ENCODE data around the gene CPPED1. TPM values are rescaled to one million over a fixed set of nuclear protein-coding genes. Genes with fewer than 3 reads are reported as not detected.

The CPPED1 gene
- total RNA-seq, 1 donor from 2014 or later: 17.8 TPM

DNA sequence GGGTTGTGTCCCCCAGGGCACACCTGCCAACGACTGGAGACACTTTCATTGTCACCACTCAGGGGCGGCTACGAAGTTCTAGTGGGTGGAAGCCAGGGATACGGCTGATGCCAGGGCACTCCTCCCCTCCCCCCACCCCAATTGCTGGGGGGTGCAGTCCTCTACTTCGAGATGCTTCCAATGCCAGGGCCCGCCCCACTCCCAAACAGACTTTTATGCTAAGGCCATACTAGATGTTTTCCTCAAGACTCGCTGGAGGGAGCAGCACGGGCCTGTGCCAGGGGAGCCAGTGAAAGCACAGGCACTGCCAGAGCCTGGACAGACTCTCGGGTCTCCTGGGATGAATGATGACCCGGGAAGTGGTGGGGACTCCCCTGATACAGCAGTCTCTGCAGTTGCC, 178.0 kb downstream of the CPPED1 start:
- no peak for DNase-seq (ENCODE audit: extremely low spot score, unreplicated experiment)
- TF ChIP-seq, protein P1, sequence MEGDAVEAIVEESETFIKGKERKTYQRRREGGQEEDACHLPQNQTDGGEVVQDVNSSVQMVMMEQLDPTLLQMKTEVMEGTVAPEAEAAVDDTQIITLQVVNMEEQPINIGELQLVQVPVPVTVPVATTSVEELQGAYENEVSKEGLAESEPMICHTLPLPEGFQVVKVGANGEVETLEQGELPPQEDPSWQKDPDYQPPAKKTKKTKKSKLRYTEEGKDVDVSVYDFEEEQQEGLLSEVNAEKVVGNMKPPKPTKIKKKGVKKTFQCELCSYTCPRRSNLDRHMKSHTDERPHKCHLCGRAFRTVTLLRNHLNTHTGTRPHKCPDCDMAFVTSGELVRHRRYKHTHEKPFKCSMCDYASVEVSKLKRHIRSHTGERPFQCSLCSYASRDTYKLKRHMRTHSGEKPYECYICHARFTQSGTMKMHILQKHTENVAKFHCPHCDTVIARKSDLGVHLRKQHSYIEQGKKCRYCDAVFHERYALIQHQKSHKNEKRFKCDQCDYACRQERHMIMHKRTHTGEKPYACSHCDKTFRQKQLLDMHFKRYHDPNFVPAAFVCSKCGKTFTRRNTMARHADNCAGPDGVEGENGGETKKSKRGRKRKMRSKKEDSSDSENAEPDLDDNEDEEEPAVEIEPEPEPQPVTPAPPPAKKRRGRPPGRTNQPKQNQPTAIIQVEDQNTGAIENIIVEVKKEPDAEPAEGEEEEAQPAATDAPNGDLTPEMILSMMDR (IDR thresholded peaks at IDR 0.05): no peak
- Mint-ChIP-seq H3K9me3 (ENCODE audit: unreplicated experiment) (no peaks in the 10 kb centered on the region), H3K4me1 (ENCODE audit: unreplicated experiment) (no peaks in the 10 kb centered on the region), H3K36me3 (ENCODE audit: unreplicated experiment) (no peaks in the 10 kb centered on the region), H3K27ac (ENCODE audit: unreplicated experiment) (no peak overlapping the region), H3K27me3 (ENCODE audit: unreplicated experiment) (peaks cover 14% of the 10 kb centered on the region), H3K4me3 (ENCODE audit: unreplicated experiment) (no peak overlapping the region)

GRCh38 chr16:12625068-12625467, 178.6 kb downstream of the CPPED1 start:
- no peak for DNase-seq (ENCODE audit: extremely low spot score, unreplicated experiment)
- no peak overlapping the region for H3K4me3 Mint-ChIP-seq (ENCODE audit: unreplicated experiment)
- TF ChIP-seq, protein P1 (IDR thresholded peaks at IDR 0.05): no peak
- H3K27ac Mint-ChIP-seq (ENCODE audit: unreplicated experiment): no peak overlapping the region
- H3K9me3 Mint-ChIP-seq (ENCODE audit: unreplicated experiment): no peaks in the 10 kb centered on the region
- no peaks in the 10 kb centered on the region for H3K36me3 Mint-ChIP-seq (ENCODE audit: unreplicated experiment)
- H3K27me3 Mint-ChIP-seq (ENCODE audit: unreplicated experiment): peaks cover 10% of the 10 kb centered on the region
- H3K4me1 Mint-ChIP-seq (ENCODE audit: unreplicated experiment): peaks cover 3% of the 10 kb centered on the region

- Mint-ChIP-seq H3K4me3 (ENCODE audit: unreplicated experiment) (no peak overlapping the region), H3K4me1 (ENCODE audit: unreplicated experiment) (peaks cover 4% of the 10 kb centered on the region), H3K27ac (ENCODE audit: unreplicated experiment) (no peak overlapping the region), H3K9me3 (ENCODE audit: unreplicated experiment) (no peaks in the 10 kb centered on the region), H3K36me3 (ENCODE audit: unreplicated experiment) (no peaks in the 10 kb centered on the region), H3K27me3 (ENCODE audit: unreplicated experiment) (peaks cover 9% of the 10 kb centered on the region)
- TF ChIP-seq, protein P1 (IDR thresholded peaks at IDR 0.05): no peak
- DNase-seq (ENCODE audit: extremely low spot score, unreplicated experiment): no peak
These were observed 183.5 kb downstream of the CPPED1 start for GRCh38 chr16:12620150-12620549.

DNA sequence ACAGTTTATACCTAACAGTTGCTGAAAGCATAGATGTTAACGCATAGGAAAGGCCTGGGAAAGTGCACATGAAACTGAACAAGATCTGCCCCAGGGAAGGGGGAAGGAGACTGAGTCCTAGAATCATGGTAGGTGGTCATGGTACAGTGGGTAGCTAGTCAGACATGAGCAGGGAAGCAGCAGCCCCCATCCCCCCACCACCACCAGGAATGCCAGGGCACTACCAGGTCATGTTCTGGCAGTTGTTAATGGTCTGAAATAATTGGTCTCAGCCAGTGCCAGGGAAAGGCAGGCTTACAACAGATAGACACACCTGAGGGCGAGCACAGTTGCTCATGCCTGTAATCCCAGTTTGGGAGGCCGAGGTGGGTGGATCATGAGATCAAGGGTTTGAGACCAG, 185.2 kb downstream of the CPPED1 start:
- Mint-ChIP-seq H3K9me3 (ENCODE audit: unreplicated experiment) (no peaks in the 10 kb centered on the region), H3K4me1 (ENCODE audit: unreplicated experiment) (peaks cover 4% of the 10 kb centered on the region), H3K4me3 (ENCODE audit: unreplicated experiment) (no peak overlapping the region), H3K27me3 (ENCODE audit: unreplicated experiment) (peaks cover 9% of the 10 kb centered on the region), H3K36me3 (ENCODE audit: unreplicated experiment) (no peaks in the 10 kb centered on the region), H3K27ac (ENCODE audit: unreplicated experiment) (no peak overlapping the region)
- TF ChIP-seq, protein P1 (IDR thresholded peaks at IDR 0.05): no peak
- peak; percentile 54 for DNase-seq (ENCODE audit: extremely low spot score, unreplicated experiment)

GRCh38 chr16:12617401-12617819, 186.3 kb downstream of the CPPED1 start:
- Mint-ChIP-seq H3K27ac (ENCODE audit: unreplicated experiment) (no peak overlapping the region), H3K36me3 (ENCODE audit: unreplicated experiment) (no peaks in the 10 kb centered on the region), H3K4me3 (ENCODE audit: unreplicated experiment) (no peak overlapping the region), H3K9me3 (ENCODE audit: unreplicated experiment) (no peaks in the 10 kb centered on the region), H3K4me1 (ENCODE audit: unreplicated experiment) (peaks cover 4% of the 10 kb centered on the region), H3K27me3 (ENCODE audit: unreplicated experiment) (peaks cover 9% of the 10 kb centered on the region)
- TF ChIP-seq, protein P1 (IDR thresholded peaks at IDR 0.05): no peak
- peak; percentile 57 for DNase-seq (ENCODE audit: extremely low spot score, unreplicated experiment)

Data from osteocyte (in vitro differentiated cells).